HK-2 (cell line): ENCODE measurements around the gene CAST.
"Not testable (repeated sequence)": the region's sequence is repeated elsewhere in the genome, so short reads cannot be mapped to it uniquely, and the experiment has no call there.

Experiments
- DNase-seq: peaks from one replicate; pipeline ENCODE4 v3.0.0-alpha.2; 2018; ENCODE audit not compliant: unreplicated experiment

CAST gene

DNA sequence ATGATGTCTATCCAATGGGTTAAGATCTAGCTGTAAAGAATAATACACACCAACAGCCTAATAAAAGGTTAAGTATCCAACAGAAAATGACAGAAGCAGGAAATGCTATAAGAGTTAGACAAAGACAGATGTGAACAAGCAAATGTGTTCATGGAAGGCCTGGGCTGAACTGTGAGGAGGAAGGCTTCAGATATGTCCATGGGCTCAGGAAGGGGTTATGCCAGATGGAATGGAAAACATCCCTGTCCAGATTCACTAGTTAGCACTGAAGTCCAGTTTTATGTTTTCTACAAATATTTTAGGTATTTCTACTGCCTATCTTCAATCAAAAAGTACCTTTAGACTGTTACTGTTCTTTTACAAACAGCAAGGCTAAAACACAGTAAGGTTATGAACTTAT, 118.5 kb downstream of the CAST start:
- no peak for DNase-seq

DNA sequence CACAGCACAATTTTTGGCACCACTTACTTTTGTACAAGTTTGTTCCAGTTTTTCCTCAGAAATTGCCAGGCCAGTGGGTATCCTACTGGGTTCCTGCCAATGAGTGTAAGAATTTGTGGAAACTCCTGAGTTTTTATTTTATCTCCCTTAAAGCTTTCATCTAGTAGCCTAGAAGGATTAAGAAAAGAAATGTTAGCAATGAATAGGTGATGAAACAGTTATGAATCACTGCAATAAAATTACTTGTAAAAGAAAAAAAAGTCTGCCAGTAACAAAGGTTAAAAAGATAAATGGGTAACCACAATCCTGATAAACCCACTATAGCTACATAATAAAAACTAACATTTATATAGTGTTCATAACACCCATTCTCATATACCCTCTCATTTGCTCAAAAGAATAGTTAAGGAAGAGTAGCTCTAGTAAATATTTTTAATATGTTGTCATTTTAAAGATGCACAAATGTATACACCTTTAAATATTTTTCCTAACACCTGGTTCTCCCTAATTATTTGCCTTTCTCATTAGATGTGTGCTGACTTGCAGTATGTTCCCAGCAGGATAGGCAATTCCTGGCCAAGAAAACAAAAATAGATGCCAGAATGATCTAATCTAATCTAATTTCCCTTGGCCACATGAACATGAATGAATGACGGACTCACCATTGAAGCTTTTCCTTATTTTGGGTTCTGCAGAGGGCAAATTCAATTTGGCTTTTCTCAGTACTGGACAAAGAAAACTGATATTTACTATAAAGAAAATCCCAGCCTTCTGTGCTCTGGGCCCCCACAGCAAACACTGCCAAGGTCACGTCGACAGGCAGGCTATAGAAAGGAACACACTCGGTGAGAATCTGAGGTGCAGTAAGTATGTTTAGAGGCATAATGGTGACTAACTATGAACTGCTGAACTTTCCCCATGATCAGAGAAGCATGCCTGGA, 119.1 kb downstream of the CAST start:
- no peak for DNase-seq

DNA sequence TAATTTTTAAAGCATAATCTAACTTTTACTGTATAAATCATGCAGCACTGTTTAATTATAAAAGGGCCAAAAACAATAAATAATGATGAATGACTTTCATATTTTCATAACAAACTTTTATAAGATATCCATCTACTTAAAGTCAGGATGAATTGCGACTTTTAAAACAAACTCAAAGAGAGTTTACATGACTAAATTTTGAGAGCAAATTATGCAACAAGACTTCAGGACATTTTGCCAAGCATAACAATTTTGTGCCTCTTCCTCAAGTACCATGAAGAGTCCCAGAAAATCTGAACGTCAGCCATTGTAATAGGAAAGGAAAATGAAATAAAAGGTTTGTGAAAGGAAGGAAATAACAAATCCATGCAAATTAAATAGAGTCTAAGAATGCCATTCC, 121.2 kb downstream of the CAST start:
- DNase-seq = no peak

DNA sequence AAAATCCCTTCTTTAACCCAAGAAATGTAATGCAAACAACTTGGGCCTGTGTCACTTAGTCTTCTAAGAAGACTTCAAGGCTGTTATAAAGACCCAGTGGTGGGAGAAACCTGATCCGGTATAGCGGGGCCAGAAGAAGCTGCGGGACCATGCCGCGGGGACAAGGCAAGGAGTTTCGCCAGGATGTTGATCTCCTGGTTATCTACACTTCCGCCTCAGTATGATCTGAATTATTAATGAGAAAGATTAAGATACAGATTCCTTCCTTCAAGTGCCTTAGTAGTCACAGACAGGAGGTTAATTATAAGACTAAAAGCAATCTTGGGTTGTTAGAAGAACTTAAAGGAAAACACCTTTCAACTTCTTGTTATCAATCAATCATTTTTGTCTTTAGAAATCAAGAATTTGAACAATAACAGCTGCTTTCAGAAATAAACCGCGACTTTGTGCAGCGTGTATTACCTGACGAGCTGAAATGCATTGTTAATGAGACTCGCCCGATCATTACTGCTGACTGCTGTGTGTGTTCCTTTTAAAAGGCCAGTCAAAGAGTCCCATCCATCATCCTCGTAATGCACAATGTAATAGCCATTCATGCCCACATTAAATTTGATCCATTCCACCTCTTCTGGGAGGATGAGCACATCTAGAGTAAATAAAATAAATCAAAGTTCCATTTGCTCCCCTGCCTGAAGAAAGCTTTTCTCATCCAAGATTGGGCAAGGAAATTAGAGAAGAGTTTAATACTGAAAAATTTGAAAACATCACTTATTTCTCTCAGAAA, 123.3 kb downstream of the CAST start:
- DNase-seq = no peak

DNA sequence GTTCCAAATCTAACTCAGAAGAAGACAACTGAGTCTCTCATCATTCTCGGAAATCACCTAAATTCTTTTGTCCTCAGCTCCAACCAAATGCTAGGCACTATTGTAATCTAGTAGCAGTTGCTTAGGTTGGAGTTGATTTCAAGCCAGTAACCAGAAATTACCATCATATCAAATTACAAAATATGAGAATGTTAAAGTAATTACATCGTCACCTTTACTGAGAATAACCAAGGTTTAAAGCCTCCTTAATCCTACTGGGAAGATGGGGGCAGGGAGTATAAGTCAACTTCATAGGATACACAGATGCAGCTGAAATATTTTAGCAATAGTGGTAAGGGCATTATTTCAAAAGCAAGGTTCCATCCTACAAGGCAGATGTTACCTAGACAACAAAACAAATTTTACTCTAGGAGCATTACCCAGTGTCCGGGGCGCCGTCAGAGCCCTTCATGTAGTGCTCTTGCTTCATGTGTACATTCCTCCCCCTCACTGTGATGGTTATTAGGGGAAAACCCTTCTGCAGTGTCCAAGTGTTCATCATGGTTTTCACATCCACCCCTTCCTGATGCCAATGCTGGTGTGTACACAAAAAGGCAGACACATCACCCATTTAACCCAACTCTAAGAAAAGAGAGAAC, 126.1 kb downstream of the CAST start:
- DNase-seq = no peak

DNA sequence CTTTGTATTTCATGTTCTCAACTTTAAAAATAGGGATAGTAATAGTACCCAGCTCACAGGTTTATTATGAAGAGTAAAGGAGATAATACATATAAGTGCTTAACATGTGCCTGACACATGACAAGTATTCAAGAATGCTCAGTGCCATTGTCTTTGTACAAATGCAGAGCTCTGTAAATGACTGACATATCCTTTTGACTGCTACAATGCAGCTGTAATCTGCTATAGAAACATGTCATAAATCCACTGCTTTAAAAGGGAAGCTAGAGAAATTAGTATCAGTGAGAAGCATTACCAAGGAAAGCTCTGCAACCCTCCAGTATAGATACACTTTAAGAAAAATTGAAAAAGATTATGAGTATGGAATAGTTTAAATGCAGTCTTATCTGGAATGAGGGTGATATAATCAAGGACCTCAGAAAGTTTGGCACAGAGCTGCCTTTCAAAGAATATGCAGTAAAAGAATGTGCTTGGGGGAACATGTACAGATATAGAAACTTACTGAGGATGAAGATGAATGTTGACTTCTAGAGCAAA, 127.7 kb downstream of the CAST start:
- DNase-seq = no peak

DNA sequence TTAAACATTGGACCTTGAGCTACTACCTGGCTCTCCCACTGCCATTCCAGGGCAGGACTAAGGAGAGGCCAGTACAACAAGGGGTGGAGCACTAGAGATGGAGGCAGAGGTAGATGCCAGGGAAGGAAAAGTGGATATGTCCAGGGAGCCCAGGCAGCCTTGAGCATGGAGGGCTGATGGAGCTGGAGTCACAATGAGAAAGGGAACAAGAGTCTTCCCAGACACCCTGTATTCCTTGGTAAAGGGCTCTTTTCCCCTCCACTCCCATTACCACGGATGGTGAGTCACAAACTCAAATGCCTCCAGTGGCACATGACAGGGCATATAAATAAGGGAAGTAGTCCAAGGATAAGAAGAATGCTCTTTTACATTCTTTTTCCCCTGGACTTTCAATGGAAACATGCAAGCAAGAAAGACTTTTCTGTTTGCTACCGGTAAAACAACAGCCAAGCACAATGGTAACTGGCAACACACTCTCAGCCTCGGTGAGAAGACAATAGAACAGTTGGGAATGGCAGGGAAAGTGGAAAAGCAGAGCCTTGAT, 128.9 kb downstream of the CAST start:
- DNase-seq = no peak

DNA sequence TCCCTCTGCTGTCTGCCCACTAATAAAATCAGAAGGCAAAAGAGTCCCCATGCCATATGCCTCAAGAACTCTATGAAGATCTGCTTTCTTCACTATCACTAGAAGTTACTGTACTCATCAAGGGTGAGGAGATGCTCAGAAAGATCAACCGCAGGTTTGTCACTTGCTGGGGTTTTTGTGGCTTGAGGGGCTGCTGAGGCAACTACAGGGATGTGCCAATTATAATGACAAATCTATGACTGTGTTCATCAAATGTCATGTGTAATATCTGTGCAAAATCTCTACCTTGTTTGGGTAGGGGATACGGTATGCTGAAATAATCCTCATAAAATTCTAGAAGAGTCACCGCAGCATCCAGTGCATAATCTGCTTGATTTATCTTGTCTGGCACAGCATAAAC, 132.6 kb downstream of the CAST start:
- DNase-seq = no peak

DNA sequence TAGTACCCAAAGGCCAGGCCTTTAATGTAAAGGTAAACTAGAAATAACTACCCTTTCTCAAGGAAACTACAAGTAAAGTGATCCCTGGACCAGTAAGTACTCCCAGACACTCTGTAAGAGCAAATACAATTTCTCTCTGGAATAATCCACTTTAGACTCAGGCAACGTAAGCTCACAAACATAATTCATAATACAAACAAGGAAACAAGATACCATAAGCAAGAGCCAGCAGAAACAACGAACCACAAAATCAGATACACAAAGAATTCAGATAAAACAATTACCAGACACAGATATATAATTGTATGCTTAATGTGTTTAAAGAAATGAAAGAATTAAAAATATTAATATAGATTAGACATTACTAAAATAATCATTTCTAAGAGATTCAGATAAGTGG, 133.4 kb downstream of the CAST start:
- DNase-seq = no peak

DNA sequence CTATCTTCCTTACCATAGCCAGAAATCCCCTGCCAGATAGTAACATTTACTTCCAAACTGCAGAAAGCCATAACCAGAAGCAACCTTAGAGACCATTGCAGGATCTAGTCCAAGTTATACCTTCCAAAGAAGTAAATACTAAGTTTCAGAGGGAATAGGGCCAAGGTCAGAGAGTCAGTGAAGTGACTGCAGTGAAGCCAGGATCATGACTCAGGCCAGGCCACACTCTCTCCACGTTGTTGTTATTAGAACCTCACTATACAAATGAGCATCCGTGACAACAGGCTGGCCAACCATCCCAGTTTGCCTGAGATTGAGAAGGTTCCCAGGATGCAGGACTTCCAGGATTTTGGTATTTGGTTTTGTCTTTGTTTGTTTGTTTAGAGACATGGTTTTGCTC, 134.3 kb downstream of the CAST start:
- no peak for DNase-seq

DNA sequence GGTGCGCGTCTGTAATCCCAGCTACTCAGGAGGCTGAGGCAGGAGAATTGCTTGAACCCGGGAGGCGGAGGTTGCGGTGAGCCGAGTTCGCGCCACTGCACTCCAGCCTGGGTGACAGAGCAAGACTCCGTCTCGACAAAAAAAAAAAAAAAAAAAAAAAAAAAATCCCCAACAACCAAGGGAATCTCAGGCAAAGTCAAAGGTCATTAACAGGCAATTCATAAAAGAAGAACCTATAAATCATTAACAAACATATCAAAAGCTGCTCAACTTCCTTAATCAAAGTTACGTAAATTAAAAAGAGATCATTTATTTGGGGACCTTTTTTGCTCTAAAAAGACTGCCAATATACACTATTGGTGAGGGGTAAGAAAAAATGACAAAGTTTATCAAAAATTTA, 139.5 kb downstream of the CAST start:
- DNase-seq = not testable (repeated sequence)

DNA sequence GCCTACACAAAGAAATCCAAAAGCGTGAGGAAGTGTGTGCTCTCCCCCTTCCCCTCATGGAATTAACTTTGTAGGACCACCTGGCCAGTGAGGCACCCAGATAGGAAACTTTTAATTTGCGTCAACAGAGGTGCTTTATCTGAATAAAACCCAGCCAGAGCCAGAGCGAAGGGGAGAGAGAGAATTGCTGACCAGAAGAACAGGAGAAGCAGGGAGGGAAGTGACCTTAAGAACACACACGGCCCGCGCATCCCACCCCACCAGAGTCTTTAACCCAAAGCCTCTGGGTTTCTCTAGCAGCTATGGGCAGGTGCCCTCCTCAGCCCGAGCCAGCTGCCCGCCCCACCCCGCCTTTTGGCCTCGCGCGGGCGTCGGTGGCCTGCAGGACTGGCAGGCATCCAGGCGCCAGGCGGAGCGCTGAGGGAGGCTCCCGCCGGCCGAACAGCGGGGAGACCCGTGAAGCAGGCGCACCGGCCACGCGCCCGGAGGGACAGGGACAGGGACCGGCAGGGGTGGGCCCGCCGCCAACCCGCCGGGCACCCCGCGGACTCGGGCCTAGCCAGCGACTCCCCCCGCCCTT, 145.0 kb downstream of the CAST start:
- peak; percentile 70 for DNase-seq

DNA sequence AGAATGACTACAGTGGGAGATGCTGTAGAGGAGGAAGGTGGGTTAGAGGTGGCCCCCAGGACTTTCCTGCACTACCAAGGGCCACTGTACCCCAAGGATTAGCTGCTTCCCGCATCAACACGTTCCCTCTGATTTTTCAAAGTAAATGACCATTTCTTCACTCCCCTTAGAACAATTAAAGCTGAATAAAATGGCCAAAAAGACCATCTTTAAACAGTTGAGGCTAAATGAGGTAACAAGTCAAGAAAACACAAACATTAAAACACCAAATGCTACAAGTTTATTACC, 146.3 kb downstream of the CAST start:
- DNase-seq = no peak

DNA sequence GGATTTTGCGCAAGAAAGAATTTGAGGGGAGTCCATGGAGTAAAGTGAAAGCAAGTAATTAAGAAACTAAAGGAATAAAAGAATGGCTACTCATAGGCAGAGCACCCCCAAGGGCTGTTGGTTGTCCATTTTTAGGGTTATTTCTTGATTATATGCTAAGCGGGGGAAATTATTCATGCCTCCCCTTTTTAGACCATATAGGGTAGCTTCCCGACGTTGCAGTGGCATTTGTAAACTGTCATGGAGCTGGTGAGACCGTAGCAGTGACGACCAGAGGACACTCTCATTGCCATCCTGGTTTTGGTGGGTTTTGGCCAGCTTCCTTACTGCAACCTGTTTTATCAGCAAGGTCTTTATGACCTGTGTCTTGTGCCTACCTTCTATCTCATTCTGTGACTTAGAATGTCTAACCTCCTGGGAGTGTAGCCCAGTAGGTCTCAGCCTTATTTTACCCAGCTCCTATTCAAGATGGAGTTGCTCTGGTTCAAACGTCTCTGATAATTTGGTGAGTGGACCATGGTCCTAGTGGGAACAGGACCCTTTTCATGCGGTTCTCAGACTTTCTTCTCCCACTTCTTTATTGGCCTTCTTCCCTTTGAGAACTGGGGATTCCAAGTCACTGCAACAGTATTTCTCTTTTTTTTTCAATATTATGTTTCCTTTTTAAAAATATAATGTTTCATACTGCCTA, 146.8 kb downstream of the CAST start:
- DNase-seq = no peak

DNA sequence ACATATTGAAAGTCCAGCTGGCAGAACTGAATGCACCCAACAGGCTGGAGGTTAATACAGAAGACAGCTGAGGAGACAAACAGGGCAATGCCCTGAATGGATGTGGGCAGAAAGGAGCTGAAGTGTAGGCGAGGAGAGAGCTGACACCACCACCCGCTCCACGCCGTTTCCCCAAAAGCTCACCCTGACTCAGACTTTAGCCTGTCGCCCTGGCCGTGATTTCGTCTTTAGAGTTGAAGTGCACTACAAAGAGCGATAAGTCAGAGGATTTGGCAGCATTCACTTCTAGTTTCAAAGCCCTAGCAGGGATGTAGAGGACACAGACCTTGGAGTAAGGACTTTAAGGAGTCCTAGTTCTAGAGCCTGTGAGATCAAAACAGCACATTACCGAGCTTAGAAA, 147.7 kb downstream of the CAST start:
- DNase-seq = no peak

DNA sequence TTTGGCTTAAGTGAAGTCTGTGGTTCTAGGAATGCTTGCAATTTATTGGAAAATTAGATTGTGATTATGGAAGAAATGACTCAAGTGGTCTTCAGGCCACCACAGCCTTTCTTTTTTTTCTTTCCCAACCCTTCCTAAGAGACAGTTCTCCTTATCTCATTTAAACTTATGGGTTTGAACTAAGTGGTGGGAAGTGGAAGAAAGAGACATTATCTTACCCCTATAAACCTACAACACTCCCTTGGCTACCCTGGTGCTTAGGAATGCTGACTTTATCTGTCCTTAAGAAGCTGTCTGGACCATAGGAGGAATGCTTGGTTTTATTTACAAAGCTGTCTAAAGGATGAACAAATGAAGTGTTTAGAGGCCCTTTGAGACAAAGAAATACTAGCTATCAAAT, 150.7 kb downstream of the CAST start:
- DNase-seq = no peak

DNA sequence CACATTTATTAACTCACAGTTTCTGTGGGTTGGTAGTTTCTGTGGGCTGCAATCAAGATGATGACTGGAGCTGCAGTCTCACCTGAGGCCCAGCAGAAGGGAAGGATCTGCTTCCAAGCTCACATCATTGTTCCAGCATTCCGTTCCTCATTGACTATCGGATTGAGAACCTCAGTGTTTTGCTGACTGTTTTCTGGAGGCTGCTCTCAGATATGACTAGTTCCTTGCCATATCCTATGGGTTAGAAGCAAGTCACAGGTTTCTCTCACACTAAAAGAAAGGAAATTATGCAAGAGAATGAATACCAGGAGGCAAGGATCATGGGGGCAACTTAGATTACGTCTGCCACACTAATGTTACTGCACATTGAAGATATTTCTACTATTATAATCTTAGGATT, 151.9 kb downstream of the CAST start:
- no peak for DNase-seq

DNA sequence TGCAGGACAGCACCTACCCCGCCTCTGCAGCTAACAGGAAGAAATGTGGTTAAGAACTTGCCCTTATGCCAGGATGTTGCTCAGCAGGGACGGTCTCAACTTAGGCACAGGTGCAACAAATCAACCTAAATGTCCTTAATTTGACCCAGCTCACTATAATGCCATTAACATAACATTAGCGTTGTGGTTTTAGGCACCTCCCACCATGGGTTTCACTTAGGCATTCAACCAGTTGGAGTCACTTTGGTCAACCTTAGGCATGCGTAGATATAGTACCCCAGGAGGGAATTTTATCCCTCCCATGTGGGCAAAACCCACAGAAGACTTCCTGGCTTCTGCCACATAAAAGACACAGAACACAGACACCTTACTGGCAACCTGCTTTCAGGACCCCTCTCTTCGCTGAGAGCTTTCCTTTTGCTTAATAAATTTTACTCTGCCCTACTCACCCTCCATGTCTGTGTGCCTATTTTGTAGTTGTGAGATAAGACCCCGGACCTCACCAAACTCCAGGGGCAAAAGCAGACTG, 154.3 kb downstream of the CAST start:
- DNase-seq = no peak

DNA sequence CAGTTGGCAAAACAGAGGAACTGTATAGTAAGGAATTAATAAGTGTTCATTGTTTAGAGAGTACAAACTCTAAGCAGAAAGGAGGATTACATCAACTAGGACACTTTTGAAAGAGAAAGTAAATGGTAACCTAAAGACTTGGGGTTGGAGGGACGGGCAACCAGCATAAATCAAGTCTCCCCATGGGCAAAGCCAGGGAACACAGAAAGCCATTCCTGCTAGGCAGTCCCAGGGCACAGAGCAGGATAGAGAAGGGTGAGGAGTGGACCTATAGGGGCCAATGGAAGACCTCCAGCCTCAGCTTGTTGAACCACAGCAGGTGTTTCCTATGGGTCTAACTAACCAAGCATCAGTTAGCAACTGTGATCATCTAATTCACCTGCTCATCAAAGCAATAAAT, 154.8 kb downstream of the CAST start:
- no peak for DNase-seq

DNA sequence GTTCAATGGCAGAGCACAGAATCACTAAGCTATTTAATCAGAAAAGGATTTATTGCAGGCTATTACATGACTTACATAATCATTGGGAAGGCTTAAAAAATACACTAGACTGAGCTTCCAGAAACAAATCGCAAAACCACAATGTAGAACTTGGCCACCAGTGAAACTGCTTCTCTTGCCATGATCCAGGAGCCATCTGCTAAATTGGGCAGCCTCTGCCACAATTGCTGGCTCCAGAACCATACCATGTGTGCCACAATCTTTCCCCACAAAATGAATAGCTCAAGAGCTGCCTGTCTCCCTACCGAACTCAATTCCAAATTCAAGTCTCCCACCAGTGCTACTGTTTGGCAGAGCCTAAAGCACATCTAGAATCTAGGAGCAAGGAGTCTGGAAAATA, 155.3 kb downstream of the CAST start:
- DNase-seq = no peak
